ENCODE measurements around the gene SEPTIN5. TPM values are rescaled to one million over a fixed set of nuclear protein-coding genes. Genes with fewer than 3 reads are reported as not detected.

The SEPTIN5 gene
- total and polyA plus RNA-seq, 9 of the 15 experiments (the other 6 are each of a cell fraction or from before 2014, with no cell fraction given): 0.03 to 195 (median 119) TPM

GRCh38 chr22:19696504-19697276 lies 17.6 kb upstream of the SEPTIN5 start (continued):
- TF ChIP-seq HMGN3 (IDR thresholded peaks at IDR 0.05; ENCODE audit: borderline replicate concordance, extremely low read depth, insufficient read length, low read depth, low read length) (no peak), RNF2 (IDR thresholded peaks at IDR 0.05) (no peak), CBX3 (IDR thresholded peaks at IDR 0.05; ENCODE audit: borderline replicate concordance in 1 of 2, low read length in 2 of 2) (0 out of 3 replicates have a peak, but pooled peaks of 1 of the 2 experiments have one; percentile 38), KLF1 (tag; IDR thresholded peaks at IDR 0.05) (no peak), XRCC5 (IDR thresholded peaks at IDR 0.05; ENCODE audit: low read depth, low read length) (no peak), SMARCE1 (IDR thresholded peaks at IDR 0.05) (no peak), MCM5 (IDR thresholded peaks at IDR 0.05; ENCODE audit: low read depth) (no peak), ZBTB11 (CRISPR knock-in tag; IDR thresholded peaks at IDR 0.05) (no peak), TRIM24 (IDR thresholded peaks at IDR 0.05) (peak in 1 of 2 experiments; percentile 74; a peak in 2 of 4 replicates)
